Fibroblast of gingiva (primary cell): ENCODE results near the gene PPP1R7.
"Not testable (repeated sequence)": the region's sequence is repeated elsewhere in the genome, so short reads cannot be mapped to it uniquely, and the experiment has no call there.

Experiments
- DNase-seq: peaks from one replicate; pipeline ENCODE4 v3.0.0-alpha.2; 2011; ENCODE audit warnings: low read depth

The PPP1R7 gene

GRCh38 chr2:241149925-241150659, at the start of gene PPP1R7:
PPP1R7 (plus strand) TSS chr2:241150467; CDS start chr2:241150496, 29 bp downstream.
- DNase-seq: peak; percentile 87

- DNase-seq: peak; percentile 81
These were observed 47.9 kb upstream of the PPP1R7 start, which contains the start of gene MTERF4 for GRCh38 chr2:241102239-241102803. MTERF4 (minus strand) TSS chr2:241102287; CDS start chr2:241102273, 14 bp downstream.

- DNase-seq: no peak
These were observed 47.1 kb upstream of the PPP1R7 start for GRCh38 chr2:241103176-241103595.

- not testable (repeated sequence) for DNase-seq
These were observed 45.7 kb upstream of the PPP1R7 start for GRCh38 chr2:241104611-241105010.

GRCh38 chr2:241105641-241106040, 44.6 kb upstream of the PPP1R7 start:
- DNase-seq: no peak

GRCh38 chr2:241107031-241107783, 43.1 kb upstream of the PPP1R7 start:
- DNase-seq: no peak

GRCh38 chr2:241108271-241109209, 41.7 kb upstream of the PPP1R7 start:
- no peak for DNase-seq

- DNase-seq: no peak
These were observed 40.8 kb upstream of the PPP1R7 start for GRCh38 chr2:241109210-241110088.

- DNase-seq: no peak
These were observed 40.1 kb upstream of the PPP1R7 start for GRCh38 chr2:241110089-241110606.

- DNase-seq: no peak
These were observed 39.4 kb upstream of the PPP1R7 start for GRCh38 chr2:241110607-241111439.

- DNase-seq: no peak
These were observed 38.8 kb upstream of the PPP1R7 start for GRCh38 chr2:241111440-241111805.

- DNase-seq: no peak
These were observed 38.2 kb upstream of the PPP1R7 start for GRCh38 chr2:241112046-241112445.

- DNase-seq: no peak
These were observed 37.7 kb upstream of the PPP1R7 start for GRCh38 chr2:241112592-241112991.

- DNase-seq: no peak
These were observed 35.4 kb upstream of the PPP1R7 start for GRCh38 chr2:241114836-241115235.

GRCh38 chr2:241115361-241115760, 34.9 kb upstream of the PPP1R7 start:
- no peak for DNase-seq

GRCh38 chr2:241116606-241117560, 33.4 kb upstream of the PPP1R7 start:
- no peak for DNase-seq

GRCh38 chr2:241118737-241119505, 31.3 kb upstream of the PPP1R7 start:
- no peak for DNase-seq

- DNase-seq: no peak
These were observed 29.8 kb upstream of the PPP1R7 start for GRCh38 chr2:241120440-241120839.
